ENCODE data around the gene YY1AP1.

- TF ChIP-seq, protein P1, sequence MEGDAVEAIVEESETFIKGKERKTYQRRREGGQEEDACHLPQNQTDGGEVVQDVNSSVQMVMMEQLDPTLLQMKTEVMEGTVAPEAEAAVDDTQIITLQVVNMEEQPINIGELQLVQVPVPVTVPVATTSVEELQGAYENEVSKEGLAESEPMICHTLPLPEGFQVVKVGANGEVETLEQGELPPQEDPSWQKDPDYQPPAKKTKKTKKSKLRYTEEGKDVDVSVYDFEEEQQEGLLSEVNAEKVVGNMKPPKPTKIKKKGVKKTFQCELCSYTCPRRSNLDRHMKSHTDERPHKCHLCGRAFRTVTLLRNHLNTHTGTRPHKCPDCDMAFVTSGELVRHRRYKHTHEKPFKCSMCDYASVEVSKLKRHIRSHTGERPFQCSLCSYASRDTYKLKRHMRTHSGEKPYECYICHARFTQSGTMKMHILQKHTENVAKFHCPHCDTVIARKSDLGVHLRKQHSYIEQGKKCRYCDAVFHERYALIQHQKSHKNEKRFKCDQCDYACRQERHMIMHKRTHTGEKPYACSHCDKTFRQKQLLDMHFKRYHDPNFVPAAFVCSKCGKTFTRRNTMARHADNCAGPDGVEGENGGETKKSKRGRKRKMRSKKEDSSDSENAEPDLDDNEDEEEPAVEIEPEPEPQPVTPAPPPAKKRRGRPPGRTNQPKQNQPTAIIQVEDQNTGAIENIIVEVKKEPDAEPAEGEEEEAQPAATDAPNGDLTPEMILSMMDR (IDR thresholded peaks at IDR 0.05; ENCODE audit: borderline replicate concordance, extremely low read depth, low read length, poor library complexity, severe bottlenecking): no peak
- TF ChIP-seq EZH2 (IDR thresholded peaks at IDR 0.05; ENCODE audit: borderline replicate concordance, low read depth, low read length, severe bottlenecking): no peak
Observed at GRCh38 chr1:155609515-155610256, 78.9 kb downstream of the YY1AP1 start, which contains the start of gene MSTO1.
